HEK293 (cell line): ENCODE measurements around the gene SDE2.

ENCODE experiments used
- CTCF ChIA-PET: fragments of 350-600 bp; formaldehyde crosslinking; extraction: SDS; loops from one replicate; lab custom pipeline; 2021; ENCODE audit warnings: antibody characterized with exemption; lab: Yijun Ruan, JAX
- POLR2A ChIA-PET: fragments of 300-600 bp; formaldehyde crosslinking; extraction: SDS; loops from one replicate; lab custom pipeline; 2020; ENCODE audit warnings: antibody characterized with exemption, inconsistent platforms; lab: Yijun Ruan, JAX
- H3K27ac ChIP-seq: fragments of 200-500 bp; sonication (Bioruptor generic); 2 replicates; pipeline ENCODE4 v1.5.1; 2014; ENCODE audit warnings: low read depth, low read length, control low read depth, inconsistent platforms; ENCODE audit errors: extremely low read depth
- H3K36me3 ChIP-seq, 2 experiments: fragments of 200-500 bp in 1 of 2; sonication (Bioruptor generic) in 1 of 2; 1 replicate in 1 of 2; 2 replicates in 1 of 2; pipeline ENCODE4 v1.5.1; 2014 to 2017; ENCODE audit warnings: inconsistent platforms in 2 of 2, low read length in 2 of 2; ENCODE audit not compliant: control insufficient read depth in 2 of 2, insufficient read depth in 1 of 2
- H3K4me1 ChIP-seq: fragments of 200-500 bp; sonication (Bioruptor generic); 2 replicates; pipeline ENCODE4 v1.5.1; 2014; ENCODE audit warnings: mild to moderate bottlenecking, low read length, inconsistent platforms; ENCODE audit not compliant: control insufficient read depth, insufficient read depth
- H3K4me3 ChIP-seq: 2 replicates; pipeline ENCODE4 v1.5.1; 2011; ENCODE audit warnings: low read depth, mild to moderate bottlenecking, control low read depth, low read length, moderate library complexity
- H3K9me3 ChIP-seq: fragments of 200-500 bp; sonication (Bioruptor generic); 2 replicates; pipeline ENCODE4 v1.5.1; 2014; ENCODE audit warnings: low read depth, low read length, inconsistent platforms; ENCODE audit not compliant: control insufficient read depth, insufficient read depth
- HOXA7 ChIP-seq: sonication (generic); formaldehyde crosslinking; IDR thresholded peaks from 2 replicates; pipeline ENCODE4 v1.8.1; 2022; ENCODE audit warnings: missing genetic modification reagents, borderline replicate concordance
- KLF8 ChIP-seq: fragments of 450-650 bp; formaldehyde crosslinking; IDR thresholded peaks from 2 replicates; pipeline ENCODE4 v1.5.1; 2016; ENCODE audit warnings: missing biosample characterization, missing genetic modification characterization
- ZNF23 ChIP-seq: fragments of 450-650 bp; formaldehyde crosslinking; IDR thresholded peaks from 2 replicates; pipeline ENCODE4 v1.5.1; 2016; ENCODE audit warnings: missing biosample characterization, missing genetic modification characterization, borderline replicate concordance
- ZNF362 ChIP-seq: fragments of 450-650 bp; formaldehyde crosslinking; IDR thresholded peaks from 2 replicates; pipeline ENCODE4 v1.5.1; 2016; ENCODE audit warnings: missing biosample characterization, missing genetic modification characterization
- ZNF501 ChIP-seq: fragments of 450-650 bp; formaldehyde crosslinking; IDR thresholded peaks from 2 replicates; pipeline ENCODE4 v1.5.1; 2016; ENCODE audit warnings: missing biosample characterization, missing genetic modification characterization
- ZNF514 ChIP-seq: fragments of 450-650 bp; formaldehyde crosslinking; IDR thresholded peaks from 2 replicates; pipeline ENCODE4 v1.5.1; 2016; ENCODE audit warnings: missing biosample characterization, missing genetic modification characterization
- ZNF521 ChIP-seq: fragments of 450-650 bp; formaldehyde crosslinking; IDR thresholded peaks from 2 replicates; pipeline ENCODE4 v1.5.1; 2017; ENCODE audit warnings: missing biosample characterization, mild to moderate bottlenecking, missing genetic modification characterization
- ZNF549 ChIP-seq: fragments of 450-650 bp; IDR thresholded peaks from 2 replicates; pipeline ENCODE4 v1.5.1; 2018; ENCODE audit warnings: missing biosample characterization, missing genetic modification characterization, mild to moderate bottlenecking, inconsistent platforms, moderate library complexity
- ZNF560 ChIP-seq: fragments of 450-650 bp; formaldehyde crosslinking; IDR thresholded peaks from 2 replicates; pipeline ENCODE4 v1.5.1; 2017; ENCODE audit warnings: missing biosample characterization, missing genetic modification characterization, borderline replicate concordance
- ZNF692 ChIP-seq: fragments of 450-650 bp; formaldehyde crosslinking; IDR thresholded peaks from 2 replicates; pipeline ENCODE4 v1.5.1; 2016; ENCODE audit warnings: missing biosample characterization, missing genetic modification characterization
- ZNF830 ChIP-seq: fragments of 450-650 bp; IDR thresholded peaks from 2 replicates; pipeline ENCODE4 v1.5.0; 2018; ENCODE audit warnings: missing biosample characterization, missing genetic modification characterization, low read depth, mild to moderate bottlenecking, moderate library complexity
- ZSCAN30 ChIP-seq: fragments of 450-650 bp; IDR thresholded peaks from 2 replicates; pipeline ENCODE4 v1.5.1; 2018; ENCODE audit warnings: missing biosample characterization, mild to moderate bottlenecking, missing genetic modification characterization, moderate library complexity
- ZXDB ChIP-seq: fragments of 450-650 bp; formaldehyde crosslinking; IDR thresholded peaks from 2 replicates; pipeline ENCODE4 v1.5.1; 2016; ENCODE audit warnings: missing biosample characterization, missing genetic modification characterization
- TF ChIP-seq, protein P1 (sequence below): fragments of 450-650 bp; formaldehyde crosslinking; IDR thresholded peaks from 2 replicates; pipeline ENCODE4 v1.5.1; 2016; ENCODE audit warnings: missing biosample characterization, missing genetic modification characterization
- TF ChIP-seq, protein P2 (sequence below): fragments of 450-650 bp; formaldehyde crosslinking; IDR thresholded peaks from 2 replicates; pipeline ENCODE4 v1.5.1; 2016; ENCODE audit warnings: missing biosample characterization, missing genetic modification characterization

The SDE2 gene

DNA sequence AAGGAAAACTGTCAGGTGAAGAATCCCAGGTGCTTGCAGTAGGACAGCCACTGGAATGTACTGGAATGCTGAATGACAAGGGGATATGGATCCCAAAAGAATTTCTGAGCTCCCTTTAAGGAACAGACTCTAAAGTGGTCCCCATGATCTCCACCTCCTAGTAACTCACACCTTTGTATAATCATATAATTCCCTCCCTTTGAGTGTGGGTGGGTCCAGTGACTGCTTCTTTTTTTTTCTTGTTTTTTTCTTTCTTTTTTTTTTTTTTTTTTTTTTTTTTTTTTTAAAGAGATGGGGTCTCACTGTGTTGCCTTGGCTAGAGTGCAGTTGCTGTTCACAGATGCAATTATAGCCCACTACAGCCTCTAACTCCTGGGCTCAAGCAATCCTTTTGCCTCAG is 34.8 kb upstream of the SDE2 start:
- ChIA-PET POLR2A (interaction anchor here (2.3 kb wide), 1 partner anchor 28 kb away, joined by 11 read pairs; the partner anchor contains the start of gene H3-3A), CTCF (interaction anchor here (1.1 kb wide), 1 partner anchor 31 kb away, joined by 5 read pairs; no protein-coding TSS in a partner anchor)
- Histone ChIP-seq H3K4me3 (no peak overlapping the region), H3K27ac (no peak overlapping the region), H3K9me3 (no peaks in the 10 kb centered on the region), H3K4me1 (no peaks in the 10 kb centered on the region), H3K36me3 (no peaks in the 10 kb centered on the region)
- TF ChIP-seq ZNF560 (tag by site-specific recombination), result no peak
- TF ChIP-seq ZNF362 (tag by site-specific recombination), result peak; percentile 92
- TF ChIP-seq ZNF23 (tag by site-specific recombination), result no peak

GRCh38 chr1:226033582-226033981 is 34.4 kb upstream of the SDE2 start:
- TF ChIP-seq HOXA7 (CRISPR knock-in tag) (no peak), ZNF521 (0 out of 2 replicates have a peak, but pooled peaks have one; percentile 24)
- TF ChIP-seq, all 188 proteins: peak for 1
- Histone ChIP-seq H3K9me3 (no peaks in the 10 kb centered on the region), H3K4me3 (no peak overlapping the region), H3K4me1 (no peaks in the 10 kb centered on the region), H3K27ac (no peak overlapping the region), H3K36me3 (no peaks in the 10 kb centered on the region)
- CTCF ChIA-PET, result no interaction called here
- POLR2A ChIA-PET, result interaction anchor here (2.3 kb wide), 1 partner anchor 29 kb away, joined by 11 read pairs; the partner anchor contains the start of gene H3-3A

DNA sequence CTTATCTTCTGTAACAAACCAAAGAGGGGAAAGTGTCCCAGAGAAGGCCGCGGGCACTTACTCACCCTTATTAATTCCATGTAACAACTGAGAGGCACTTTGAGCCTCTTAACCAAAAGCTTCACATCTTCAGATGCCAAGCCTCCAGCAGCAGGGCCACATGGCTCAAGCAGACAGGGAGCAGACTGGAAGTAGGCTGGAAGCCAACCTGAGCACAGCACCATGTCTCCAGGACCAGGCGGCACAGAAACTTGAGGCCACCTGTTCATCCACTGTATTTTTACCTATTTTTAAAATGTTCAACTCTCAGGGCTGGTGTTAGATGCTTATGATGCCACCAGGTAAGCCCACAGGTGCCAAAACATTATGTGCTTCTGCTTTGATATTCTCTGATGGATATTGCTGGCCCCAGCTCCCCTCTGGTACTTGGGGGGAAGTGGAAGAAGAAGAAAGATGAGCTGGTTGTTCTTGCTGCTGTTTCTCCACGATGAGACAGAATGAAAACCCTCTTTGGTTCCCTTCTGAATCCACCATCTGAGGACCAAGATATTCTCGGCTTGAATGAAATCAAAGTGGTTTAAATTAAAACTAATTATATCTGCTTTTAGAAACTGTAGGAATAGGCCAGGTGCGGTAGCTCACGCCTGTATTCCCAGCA is 30.6 kb upstream of the SDE2 start:
- POLR2A ChIA-PET, result interaction anchor here (0.6 to 1.4 kb wide), 4 partner anchors 12 to 252 kb away, joined by 3 to 5 read pairs (median 3); partner anchors contain the start of gene H3-3A
- H3K9me3 ChIP-seq, result no peaks in the 10 kb centered on the region
- H3K4me1 ChIP-seq, result no peaks in the 10 kb centered on the region
- CTCF ChIA-PET, result interaction anchor here (1.0 to 1.5 kb wide), 2 partner anchors 35 to 47 kb away, joined by 5 to 6 read pairs; no protein-coding TSS in a partner anchor
- TF ChIP-seq ZNF830, result no peak
- TF ChIP-seq ZNF514 (tag by site-specific recombination), result no peak
- no peak for TF ChIP-seq ZNF501 (tag by site-specific recombination)
- TF ChIP-seq ZXDB (tag by site-specific recombination), result no peak
- TF ChIP-seq, protein P1, sequence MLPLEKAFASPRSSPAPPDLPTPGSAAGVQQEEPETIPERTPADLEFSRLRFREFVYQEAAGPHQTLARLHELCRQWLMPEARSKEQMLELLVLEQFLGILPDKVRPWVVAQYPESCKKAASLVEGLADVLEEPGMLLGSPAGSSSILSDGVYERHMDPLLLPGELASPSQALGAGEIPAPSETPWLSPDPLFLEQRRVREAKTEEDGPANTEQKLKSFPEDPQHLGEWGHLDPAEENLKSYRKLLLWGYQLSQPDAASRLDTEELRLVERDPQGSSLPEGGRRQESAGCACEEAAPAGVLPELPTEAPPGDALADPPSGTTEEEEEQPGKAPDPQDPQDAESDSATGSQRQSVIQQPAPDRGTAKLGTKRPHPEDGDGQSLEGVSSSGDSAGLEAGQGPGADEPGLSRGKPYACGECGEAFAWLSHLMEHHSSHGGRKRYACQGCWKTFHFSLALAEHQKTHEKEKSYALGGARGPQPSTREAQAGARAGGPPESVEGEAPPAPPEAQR (tag by site-specific recombination), result no peak
- no peak for TF ChIP-seq ZNF692 (tag by site-specific recombination)
- TF ChIP-seq KLF8 (tag by site-specific recombination), result no peak
- TF ChIP-seq ZNF549 (tag by site-specific recombination), result no peak
- no peak for TF ChIP-seq ZNF521
- TF ChIP-seq, protein P2, sequence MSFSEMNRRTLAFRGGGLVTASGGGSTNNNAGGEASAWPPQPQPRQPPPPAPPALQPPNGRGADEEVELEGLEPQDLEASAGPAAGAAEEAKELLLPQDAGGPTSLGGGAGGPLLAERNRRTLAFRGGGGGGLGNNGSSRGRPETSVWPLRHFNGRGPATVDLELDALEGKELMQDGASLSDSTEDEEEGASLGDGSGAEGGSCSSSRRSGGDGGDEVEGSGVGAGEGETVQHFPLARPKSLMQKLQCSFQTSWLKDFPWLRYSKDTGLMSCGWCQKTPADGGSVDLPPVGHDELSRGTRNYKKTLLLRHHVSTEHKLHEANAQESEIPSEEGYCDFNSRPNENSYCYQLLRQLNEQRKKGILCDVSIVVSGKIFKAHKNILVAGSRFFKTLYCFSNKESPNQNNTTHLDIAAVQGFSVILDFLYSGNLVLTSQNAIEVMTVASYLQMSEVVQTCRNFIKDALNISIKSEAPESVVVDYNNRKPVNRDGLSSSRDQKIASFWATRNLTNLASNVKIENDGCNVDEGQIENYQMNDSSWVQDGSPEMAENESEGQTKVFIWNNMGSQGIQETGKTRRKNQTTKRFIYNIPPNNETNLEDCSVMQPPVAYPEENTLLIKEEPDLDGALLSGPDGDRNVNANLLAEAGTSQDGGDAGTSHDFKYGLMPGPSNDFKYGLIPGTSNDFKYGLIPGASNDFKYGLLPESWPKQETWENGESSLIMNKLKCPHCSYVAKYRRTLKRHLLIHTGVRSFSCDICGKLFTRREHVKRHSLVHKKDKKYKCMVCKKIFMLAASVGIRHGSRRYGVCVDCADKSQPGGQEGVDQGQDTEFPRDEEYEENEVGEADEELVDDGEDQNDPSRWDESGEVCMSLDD (tag by site-specific recombination), result no peak
- TF ChIP-seq ZSCAN30 (tag by site-specific recombination), result no peak
- H3K36me3 ChIP-seq, result no peaks in the 10 kb centered on the region
- H3K27ac ChIP-seq, result no peak overlapping the region
- no peak overlapping the region for H3K4me3 ChIP-seq
